ACC112 (cell line): ENCODE results near the gene MILR1.
A peak's percentile ranks its signal among the peaks of the same experiment; 100 is the strongest.
"Not testable (repeated sequence)": the region's sequence is repeated elsewhere in the genome, so short reads cannot be mapped to it uniquely, and the experiment has no call there.

Experiments
- H2AFZ ChIP-seq: fragments of 200-600 bp; sonication (generic); one replicate; pipeline ENCODE4 v1.6.0; 2017; ENCODE audit warnings: antibody characterized with exemption, low read length; ENCODE audit not compliant: unreplicated experiment
- H3K27ac ChIP-seq: fragments of 200-600 bp; sonication (generic); 2 replicates; pipeline ENCODE4 v1.5.1; 2014; ENCODE audit warnings: low read depth, mild to moderate bottlenecking, antibody characterized with exemption, low read length, moderate library complexity
- H3K27me3 ChIP-seq: fragments of 200-600 bp; sonication (generic); 2 replicates; pipeline ENCODE4 v1.6.1; 2014; ENCODE audit warnings: mild to moderate bottlenecking, antibody characterized with exemption, low read length, moderate library complexity, mixed read lengths; ENCODE audit not compliant: insufficient read depth
- H3K36me3 ChIP-seq: fragments of 200-600 bp; sonication (generic); 2 replicates; pipeline ENCODE4 v1.6.1; 2016; ENCODE audit warnings: mild to moderate bottlenecking, antibody characterized with exemption, low read length, moderate library complexity, mixed read lengths; ENCODE audit not compliant: insufficient read depth
- H3K4me1 ChIP-seq: fragments of 200-600 bp; sonication (generic); one replicate; pipeline ENCODE4 v1.6.1; 2016; ENCODE audit warnings: low read length, mixed read lengths; ENCODE audit not compliant: insufficient read depth, unreplicated experiment, control insufficient read depth
- H3K4me3 ChIP-seq: fragments of 200-600 bp; sonication (generic); 2 replicates; pipeline ENCODE4 v1.5.1; 2014; ENCODE audit warnings: mild to moderate bottlenecking, low read depth, low read length
- H3K79me2 ChIP-seq: fragments of 200-600 bp; sonication (generic); one replicate; pipeline ENCODE4 v1.6.0; 2016; ENCODE audit warnings: low read length; ENCODE audit not compliant: control insufficient read depth, unreplicated experiment, insufficient read depth

The MILR1 gene

DNA sequence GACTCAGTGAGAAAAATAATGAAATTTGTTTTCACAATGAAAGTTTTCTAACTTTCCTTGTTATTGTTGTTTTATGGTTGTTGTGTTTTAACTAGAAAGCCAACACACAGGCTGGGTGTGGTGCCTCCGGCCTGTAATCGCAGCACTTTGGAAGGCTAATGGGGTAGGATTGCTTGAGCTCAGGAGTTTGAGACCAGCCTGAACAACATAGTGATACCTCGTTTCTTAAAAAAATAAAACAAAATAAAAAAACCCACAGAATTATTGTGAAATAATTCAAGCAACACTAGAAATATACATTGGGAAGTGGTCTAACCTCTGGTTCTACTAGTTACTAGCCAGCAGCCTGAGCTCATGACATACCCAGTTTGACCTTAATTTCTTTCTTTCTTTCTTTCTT, 630 bp downstream of the MILR1 start:
- peaks cover 18% of the 10 kb centered on the region for H3K79me2 ChIP-seq
- peak overlapping the region; percentile 75 for H3K4me3 ChIP-seq
- peak overlapping the region; percentile 62 for H2AFZ ChIP-seq
- H3K27ac ChIP-seq, result peak overlapping the region; percentile 89
- peaks cover 15% of the 10 kb centered on the region; the same call in 1 of the 2 replicates for H3K36me3 ChIP-seq
- H3K27me3 ChIP-seq, result no peaks in the 10 kb centered on the region
- H3K4me1 ChIP-seq, result peaks cover 15% of the 10 kb centered on the region

DNA sequence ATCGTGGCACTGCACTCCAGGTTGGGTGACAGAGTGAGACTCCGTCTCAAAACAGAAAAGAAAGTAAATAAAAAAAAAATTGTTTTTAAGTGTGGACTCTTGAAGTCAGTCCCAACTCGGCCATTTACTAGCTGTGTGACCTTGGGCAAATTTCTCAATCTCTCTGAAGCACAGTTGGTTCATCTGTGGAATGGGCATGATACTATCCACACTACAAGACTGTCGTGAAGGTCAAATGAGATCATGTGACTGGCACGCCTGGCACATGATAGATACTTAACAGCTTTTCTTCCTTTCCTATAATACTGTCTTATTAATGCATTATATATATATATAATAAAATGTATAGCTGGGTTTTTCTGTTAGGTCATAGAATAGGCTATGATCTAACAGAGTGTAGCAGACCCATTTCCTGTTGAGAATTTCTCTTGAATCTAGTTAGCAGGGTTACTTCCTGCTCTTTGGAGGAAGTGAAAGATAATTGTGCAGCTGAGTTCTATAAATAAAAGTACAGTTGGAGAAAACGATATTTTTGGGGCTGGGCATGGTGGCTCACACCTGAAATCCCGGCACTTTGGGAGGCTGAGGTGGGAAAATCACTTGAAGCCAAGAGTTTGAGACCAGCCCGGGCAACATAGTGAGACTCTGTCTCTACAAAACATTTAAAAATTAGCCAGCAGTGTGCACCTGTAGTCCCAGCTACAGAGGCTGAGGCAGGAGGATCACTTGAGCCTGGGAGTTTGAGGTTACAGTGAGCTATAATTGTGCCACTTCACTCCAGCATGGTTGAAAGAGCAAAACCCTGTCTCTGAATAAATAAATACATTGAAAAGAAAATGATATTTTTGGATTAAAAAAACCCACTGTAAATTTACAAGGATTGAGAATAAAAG, 7.3 kb downstream of the MILR1 start:
- H3K4me1 ChIP-seq, result peaks cover 12% of the 10 kb centered on the region
- H3K27ac ChIP-seq, result no peak overlapping the region
- H3K79me2 ChIP-seq, result peaks cover 6% of the 10 kb centered on the region
- peaks cover 14% of the 10 kb centered on the region; the same call in 1 of the 2 replicates for H3K36me3 ChIP-seq
- H3K4me3 ChIP-seq, result no peak overlapping the region
- no peaks in the 10 kb centered on the region for H3K27me3 ChIP-seq
- no peak overlapping the region for H2AFZ ChIP-seq

DNA sequence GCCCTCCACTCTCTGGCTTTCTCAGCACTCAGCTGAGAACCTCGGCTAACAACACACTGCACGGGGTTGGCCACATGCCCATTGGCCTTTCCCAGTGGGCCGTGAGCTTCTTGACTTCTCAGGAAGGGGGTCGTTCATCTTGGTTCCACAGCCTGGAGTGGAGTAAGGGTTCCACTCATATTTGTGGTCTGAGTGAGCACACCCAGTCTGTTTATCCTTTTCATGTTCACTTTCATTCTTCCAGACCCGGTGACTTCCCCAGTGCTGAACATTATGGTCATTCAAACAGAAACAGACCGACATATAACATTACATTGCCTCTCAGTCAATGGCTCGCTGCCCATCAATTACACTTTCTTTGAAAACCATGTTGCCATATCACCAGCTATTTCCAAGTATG, 8.2 kb downstream of the MILR1 start:
- Histone ChIP-seq H3K4me1 (peaks cover 12% of the 10 kb centered on the region), H2AFZ (no peak overlapping the region), H3K27me3 (no peaks in the 10 kb centered on the region), H3K79me2 (peaks cover 3% of the 10 kb centered on the region), H3K36me3 (peaks cover 9% of the 10 kb centered on the region; the same call in 1 of the 2 replicates), H3K4me3 (no peak overlapping the region), H3K27ac (0 out of 2 replicates have a peak overlapping the region, but pooled peaks have one; percentile 1)

DNA sequence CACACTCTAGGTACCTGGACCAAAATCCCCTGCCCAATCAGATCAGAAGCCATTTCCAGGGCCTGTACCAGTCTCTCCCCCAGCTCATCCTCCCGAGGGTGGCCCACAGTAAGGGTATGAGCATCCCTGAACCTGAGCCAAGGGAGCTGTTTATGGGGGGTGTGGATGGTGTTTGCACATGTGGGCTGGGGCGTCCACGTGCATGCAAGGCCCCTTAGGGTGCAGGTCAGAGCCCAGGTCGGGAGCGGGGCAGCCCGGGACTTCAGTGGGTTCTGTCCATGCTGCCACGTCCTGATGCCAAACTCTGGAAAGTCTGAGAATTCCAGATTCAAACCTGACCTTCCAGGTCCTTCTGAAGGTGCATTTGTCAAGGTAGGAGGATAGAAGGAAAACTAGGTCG, 9.8 kb downstream of the MILR1 start:
- Histone ChIP-seq H3K4me1 (peaks cover 12% of the 10 kb centered on the region), H3K27ac (no peak overlapping the region), H3K36me3 (peaks cover 9% of the 10 kb centered on the region; the same call in 1 of the 2 replicates)

DNA sequence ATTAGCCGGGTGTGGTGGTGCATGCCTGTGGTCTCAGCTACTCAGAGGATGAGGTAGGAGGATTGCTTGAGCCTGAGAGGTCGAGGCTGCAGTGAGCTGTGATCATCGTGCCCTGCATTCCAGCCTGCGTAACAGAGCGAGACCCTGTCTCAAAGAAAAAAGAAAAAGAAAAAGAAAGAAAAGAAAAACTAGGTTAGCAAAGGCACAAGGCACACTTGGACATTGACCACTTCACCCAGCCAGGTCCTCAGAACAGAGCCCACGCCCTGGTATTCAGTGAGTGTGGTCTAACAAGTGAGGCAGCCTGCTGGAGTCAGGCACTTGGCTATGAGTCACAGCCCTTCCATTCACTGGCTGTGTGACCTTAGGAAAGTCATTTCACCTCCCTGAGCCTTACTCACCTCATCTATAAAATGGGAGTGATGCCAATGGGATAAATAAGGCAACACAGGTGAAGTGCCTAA, 10.4 kb downstream of the MILR1 start:
- Histone ChIP-seq H3K27me3 (no peaks in the 10 kb centered on the region), H3K27ac (no peak overlapping the region), H2AFZ (no peak overlapping the region), H3K79me2 (peaks cover 2% of the 10 kb centered on the region), H3K36me3 (peaks cover 6% of the 10 kb centered on the region; the same call in 1 of the 2 replicates), H3K4me3 (no peak overlapping the region), H3K4me1 (peaks cover 12% of the 10 kb centered on the region)

More for the DNA sequence above, 9.8 kb downstream of the MILR1 start:
- H3K27me3 ChIP-seq, result no peaks in the 10 kb centered on the region
- no peak overlapping the region for H3K4me3 ChIP-seq
- no peak overlapping the region for H2AFZ ChIP-seq
- peaks cover 3% of the 10 kb centered on the region for H3K79me2 ChIP-seq

DNA sequence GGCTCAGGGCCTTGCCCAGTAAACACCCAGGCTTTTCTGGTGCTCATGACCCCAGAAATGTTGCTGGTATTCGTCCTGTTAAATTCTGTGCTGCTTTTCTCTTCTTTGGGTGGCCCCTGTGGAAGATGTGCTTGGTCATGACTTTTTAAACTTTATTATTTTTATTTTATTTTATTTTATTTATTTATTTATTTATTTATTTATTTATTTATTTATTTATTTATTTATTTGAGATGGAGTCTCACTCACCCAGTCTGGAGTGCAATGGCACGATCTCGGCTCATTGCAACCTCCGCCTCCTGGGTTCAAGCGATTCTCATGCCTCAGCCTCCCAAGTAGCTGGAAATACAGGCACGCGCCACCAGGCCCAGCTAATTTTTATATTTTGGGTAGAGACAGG, 10.9 kb downstream of the MILR1 start:
- not testable (repeated sequence) for H3K4me3 ChIP-seq, H3K27me3 ChIP-seq, H3K27ac ChIP-seq, H2AFZ ChIP-seq, H3K36me3 ChIP-seq, H3K79me2 ChIP-seq
- peaks cover 12% of the 10 kb centered on the region for H3K4me1 ChIP-seq

DNA sequence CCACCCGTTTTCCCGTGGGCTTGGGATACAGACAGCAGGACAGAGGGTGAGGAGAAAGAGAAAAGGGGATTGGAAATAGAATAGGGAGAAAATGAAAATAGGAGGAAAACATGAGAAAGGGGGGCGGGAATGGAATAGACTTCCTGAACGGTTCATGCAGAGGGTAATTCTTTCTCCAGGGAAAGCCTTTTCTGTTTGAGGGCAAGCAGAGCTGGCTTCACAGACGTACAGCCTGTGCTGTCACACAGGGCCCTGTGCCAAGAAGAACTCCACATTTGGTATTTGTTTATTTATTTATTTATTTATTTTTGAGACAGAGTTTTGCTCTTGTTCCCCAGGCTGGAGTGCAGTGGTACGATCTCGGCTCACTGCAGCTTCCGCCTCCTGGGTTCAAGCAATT, 12.0 kb downstream of the MILR1 start:
- Histone ChIP-seq H3K36me3 (peaks cover 12% of the 10 kb centered on the region; the same call in 1 of the 2 replicates), H3K79me2 (no peaks in the 10 kb centered on the region), H3K4me3 (no peak overlapping the region), H2AFZ (no peak overlapping the region), H3K4me1 (peaks cover 12% of the 10 kb centered on the region), H3K27ac (no peak overlapping the region), H3K27me3 (no peaks in the 10 kb centered on the region)

DNA sequence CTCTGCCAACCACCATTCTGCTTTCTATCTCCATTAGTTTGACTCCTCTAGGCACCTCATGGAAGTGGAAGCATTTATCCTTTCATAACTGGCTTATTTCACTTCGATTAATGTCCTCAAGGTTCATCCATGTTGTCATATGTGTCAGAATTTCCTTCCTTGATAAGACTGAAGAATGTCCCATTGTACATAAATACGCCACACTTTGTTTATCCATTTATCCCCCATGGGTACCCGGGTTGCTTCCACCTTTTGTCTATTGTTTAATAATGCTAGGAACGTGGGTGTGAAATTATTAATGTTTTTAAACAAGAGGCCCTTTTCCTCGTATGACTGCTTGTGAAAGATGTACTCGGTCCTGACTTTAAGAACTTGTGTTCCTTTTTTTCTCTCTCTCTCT, 12.9 kb downstream of the MILR1 start:
- no peaks in the 10 kb centered on the region for H3K79me2 ChIP-seq
- H3K27ac ChIP-seq, result no peak overlapping the region
- peaks cover 11% of the 10 kb centered on the region for H3K4me1 ChIP-seq
- H3K27me3 ChIP-seq, result no peaks in the 10 kb centered on the region
- H3K4me3 ChIP-seq, result no peak overlapping the region
- H3K36me3 ChIP-seq, result peaks cover 16% of the 10 kb centered on the region; the same call in 1 of the 2 replicates
- H2AFZ ChIP-seq, result no peak overlapping the region

DNA sequence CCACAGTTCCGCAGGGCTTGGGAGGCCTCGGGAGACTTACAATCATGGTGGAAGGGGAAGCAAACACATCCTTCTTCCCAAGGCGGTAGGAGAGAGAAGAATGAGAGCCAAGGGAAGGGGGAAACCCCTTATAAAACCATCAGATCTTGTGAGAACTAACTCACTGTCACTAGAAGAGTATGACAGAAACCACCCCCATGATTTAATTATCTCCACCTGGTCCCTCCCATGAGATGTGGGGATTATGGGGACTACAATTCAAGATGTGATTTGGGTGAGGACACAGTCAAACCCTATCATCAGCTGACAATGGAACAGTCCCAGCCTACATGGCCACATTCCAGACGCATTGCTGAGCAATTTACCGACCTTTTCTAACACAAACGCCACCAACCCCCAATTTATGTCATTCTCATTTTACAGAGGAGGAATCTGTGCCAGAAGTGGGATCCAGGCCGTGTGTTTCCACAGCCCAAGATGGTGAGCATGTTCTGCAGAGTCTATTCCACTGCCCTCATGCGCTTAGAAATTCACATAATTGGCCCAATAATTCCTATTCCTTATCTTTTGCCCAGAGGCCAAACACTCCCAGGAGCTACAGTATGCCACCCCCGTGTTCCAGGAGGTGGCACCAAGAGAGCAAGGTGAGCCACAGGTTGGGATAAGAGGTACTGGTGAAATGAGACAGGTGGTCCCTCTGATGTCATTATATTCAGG, 17.3 kb downstream of the MILR1 start:
- Histone ChIP-seq H3K36me3 (peaks cover 21% of the 10 kb centered on the region), H3K4me1 (no peaks in the 10 kb centered on the region), H3K4me3 (no peak overlapping the region), H3K27ac (no peak overlapping the region), H3K79me2 (no peaks in the 10 kb centered on the region), H3K27me3 (no peaks in the 10 kb centered on the region), H2AFZ (no peak overlapping the region)

DNA sequence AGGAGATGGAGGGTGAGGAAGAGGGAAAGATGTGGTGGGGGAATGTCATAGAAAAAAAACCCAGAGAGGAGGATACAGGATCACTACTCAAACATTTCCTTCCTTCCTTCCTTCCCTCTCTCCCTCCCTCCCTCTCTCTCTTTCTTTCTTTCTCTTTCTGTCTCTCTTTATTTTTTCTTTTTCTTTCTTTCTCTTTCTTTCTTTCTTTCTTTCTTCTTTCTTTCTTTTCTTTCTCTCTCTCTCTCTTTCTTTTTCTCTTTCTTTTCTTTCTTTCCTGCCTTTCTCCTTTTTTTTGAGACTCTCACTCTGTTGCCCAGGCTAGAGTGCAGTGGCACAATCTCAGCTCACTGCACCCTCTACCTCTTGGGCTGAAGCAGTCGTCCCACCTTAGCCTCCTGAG, 17.9 kb downstream of the MILR1 start:
- H3K36me3 ChIP-seq, result peaks cover 21% of the 10 kb centered on the region
- H3K27ac ChIP-seq, H3K4me1 ChIP-seq, H2AFZ ChIP-seq, H3K79me2 ChIP-seq, H3K4me3 ChIP-seq, H3K27me3 ChIP-seq: not testable (repeated sequence)
